ENCODE data around the gene HCST.
A peak's percentile ranks its signal among the peaks of the same experiment; 100 is the strongest.

Gene HCST

GRCh38 chr19:35911173-35911572 lies 8.8 kb downstream of the HCST start:
- TF ChIP-seq, protein P1, sequence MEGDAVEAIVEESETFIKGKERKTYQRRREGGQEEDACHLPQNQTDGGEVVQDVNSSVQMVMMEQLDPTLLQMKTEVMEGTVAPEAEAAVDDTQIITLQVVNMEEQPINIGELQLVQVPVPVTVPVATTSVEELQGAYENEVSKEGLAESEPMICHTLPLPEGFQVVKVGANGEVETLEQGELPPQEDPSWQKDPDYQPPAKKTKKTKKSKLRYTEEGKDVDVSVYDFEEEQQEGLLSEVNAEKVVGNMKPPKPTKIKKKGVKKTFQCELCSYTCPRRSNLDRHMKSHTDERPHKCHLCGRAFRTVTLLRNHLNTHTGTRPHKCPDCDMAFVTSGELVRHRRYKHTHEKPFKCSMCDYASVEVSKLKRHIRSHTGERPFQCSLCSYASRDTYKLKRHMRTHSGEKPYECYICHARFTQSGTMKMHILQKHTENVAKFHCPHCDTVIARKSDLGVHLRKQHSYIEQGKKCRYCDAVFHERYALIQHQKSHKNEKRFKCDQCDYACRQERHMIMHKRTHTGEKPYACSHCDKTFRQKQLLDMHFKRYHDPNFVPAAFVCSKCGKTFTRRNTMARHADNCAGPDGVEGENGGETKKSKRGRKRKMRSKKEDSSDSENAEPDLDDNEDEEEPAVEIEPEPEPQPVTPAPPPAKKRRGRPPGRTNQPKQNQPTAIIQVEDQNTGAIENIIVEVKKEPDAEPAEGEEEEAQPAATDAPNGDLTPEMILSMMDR (IDR thresholded peaks at IDR 0.05; ENCODE audit: insufficient read depth, low read depth, low read length, missing control alignments): no peak
- DNase-seq (ENCODE audit: low read depth): no peak
- H3K4me3 ChIP-seq (ENCODE audit: low read depth, low read length): no peak overlapping the region

GRCh38 chr19:35911790-35912189 lies 9.5 kb downstream of the HCST start:
- TF ChIP-seq, protein P1 (IDR thresholded peaks at IDR 0.05; ENCODE audit: insufficient read depth, low read depth, low read length, missing control alignments): no peak
- DNase-seq (ENCODE audit: low read depth): no peak
- H3K4me3 ChIP-seq (ENCODE audit: low read depth, low read length): no peak overlapping the region

DNA sequence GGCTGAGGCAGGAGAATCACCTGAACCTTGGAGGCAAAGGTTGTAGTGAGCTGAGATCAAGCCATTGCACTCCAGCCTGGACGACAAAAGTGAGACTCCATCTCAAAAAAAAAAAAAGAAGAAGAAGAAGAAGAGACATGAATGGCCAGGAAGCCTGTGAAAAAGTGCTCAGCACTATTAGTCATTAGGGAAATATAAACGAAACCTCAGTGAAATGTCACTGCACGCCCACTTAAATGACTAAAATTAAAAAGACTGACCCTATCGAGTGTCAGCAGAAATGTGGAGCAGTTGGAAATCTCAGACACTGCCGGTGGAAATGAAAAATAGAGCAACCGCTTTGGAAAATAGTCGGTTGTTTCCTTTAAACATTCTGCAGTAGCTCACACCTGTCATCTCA lies 11.3 kb downstream of the HCST start:
- no peak overlapping the region for H3K4me3 ChIP-seq (ENCODE audit: low read depth, low read length)
- peak; percentile 50 for DNase-seq (ENCODE audit: low read depth)
- TF ChIP-seq, protein P1 (IDR thresholded peaks at IDR 0.05; ENCODE audit: insufficient read depth, low read depth, low read length, missing control alignments): no peak

- H3K4me3 ChIP-seq (ENCODE audit: low read depth, low read length): no peak overlapping the region
- no peak for DNase-seq (ENCODE audit: low read depth)
- TF ChIP-seq, protein P1 (IDR thresholded peaks at IDR 0.05; ENCODE audit: insufficient read depth, low read depth, low read length, missing control alignments): no peak
These were observed 13.1 kb downstream of the HCST start for GRCh38 chr19:35915443-35915842.

DNA sequence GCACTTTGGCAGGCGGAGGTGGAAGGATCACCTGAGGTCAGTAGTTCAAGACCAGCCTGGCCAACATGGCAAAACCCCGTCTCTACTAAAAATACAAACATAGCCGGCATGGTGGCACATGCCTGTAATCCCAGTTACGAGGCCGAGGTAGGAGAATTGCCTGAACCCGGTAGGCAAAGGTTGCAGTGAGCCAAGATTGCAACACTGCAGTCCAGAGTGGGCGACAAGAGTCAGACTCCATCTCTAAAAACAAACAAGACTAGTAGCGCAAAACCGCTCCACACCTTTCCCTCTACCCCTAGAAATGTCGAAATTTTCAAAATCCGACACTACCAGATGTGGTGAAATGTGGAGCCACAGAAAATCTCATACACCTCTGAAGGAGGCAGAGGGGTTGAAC lies 17.0 kb downstream of the HCST start:
- TF ChIP-seq, protein P1 (IDR thresholded peaks at IDR 0.05; ENCODE audit: insufficient read depth, low read depth, low read length, missing control alignments): no peak
- no peak overlapping the region for H3K4me3 ChIP-seq (ENCODE audit: low read depth, low read length)
- no peak for DNase-seq (ENCODE audit: low read depth)

DNA sequence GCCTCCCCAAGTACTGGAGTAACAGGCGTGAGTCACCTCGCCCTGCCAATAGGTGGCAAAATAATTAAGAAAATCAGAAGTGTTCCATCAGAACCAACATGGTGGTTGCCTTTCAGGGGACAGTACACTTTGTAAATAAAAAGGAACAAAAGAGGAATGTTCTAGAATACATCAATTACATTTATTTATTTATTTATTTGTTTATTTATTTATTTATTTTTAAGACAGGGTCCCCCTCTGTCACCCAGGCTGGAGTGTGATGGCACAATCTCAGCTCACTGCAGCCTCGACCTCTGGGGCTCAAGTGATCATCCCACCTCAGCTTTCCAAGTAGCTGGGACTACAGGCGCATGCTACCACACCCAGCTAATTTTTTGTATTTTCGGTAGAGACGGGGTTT lies 18.7 kb downstream of the HCST start:
- no peak for DNase-seq (ENCODE audit: low read depth)
- no peak overlapping the region for H3K4me3 ChIP-seq (ENCODE audit: low read depth, low read length)
- TF ChIP-seq, protein P1 (IDR thresholded peaks at IDR 0.05; ENCODE audit: insufficient read depth, low read depth, low read length, missing control alignments): no peak

DNA sequence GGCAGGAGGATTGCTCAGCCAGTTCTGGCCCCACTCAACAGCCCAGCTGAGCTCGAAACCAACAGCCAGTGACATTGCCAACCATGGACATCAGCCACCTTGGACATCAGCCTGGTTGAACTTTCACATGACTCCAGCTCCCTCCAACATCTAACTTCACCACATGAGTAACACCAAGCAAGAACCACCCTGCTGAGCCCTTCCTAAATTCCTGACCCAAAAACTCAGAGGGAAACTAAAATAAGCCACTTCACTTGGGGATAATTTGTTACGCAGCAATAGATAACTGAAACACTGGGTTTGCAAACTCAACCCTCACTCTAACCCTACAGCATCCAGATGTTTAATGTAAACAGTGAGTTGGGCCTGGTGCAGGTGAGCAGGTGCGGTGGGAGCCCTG lies 23.2 kb downstream of the HCST start:
- H3K4me3 ChIP-seq (ENCODE audit: low read depth, low read length): no peak overlapping the region
- no peak for DNase-seq (ENCODE audit: low read depth)
- TF ChIP-seq, protein P1 (IDR thresholded peaks at IDR 0.05; ENCODE audit: insufficient read depth, low read depth, low read length, missing control alignments): no peak

Measured in GM12865 (cell line).